Ishikawa (cell line): ENCODE data around the gene APOC1.

Source experiments
- CEBPB ChIP-seq: IDR thresholded peaks from 2 replicates; pipeline ENCODE4 v1.6.1; 2012
- CREB1 ChIP-seq: IDR thresholded peaks from 2 replicates; pipeline ENCODE4 v1.6.1; 2012; ENCODE audit warnings: low read depth
- EGR1 ChIP-seq: IDR thresholded peaks from 2 replicates; pipeline ENCODE4 v1.6.1; 2012
- EP300 ChIP-seq: IDR thresholded peaks from 2 replicates; pipeline ENCODE4 v1.6.1; 2012; ENCODE audit warnings: borderline replicate concordance
- FOXM1 ChIP-seq: IDR thresholded peaks from 2 replicates; pipeline ENCODE4 v1.6.1; 2012; ENCODE audit warnings: low read depth, borderline replicate concordance
- MAX ChIP-seq: IDR thresholded peaks from 2 replicates; pipeline ENCODE4 v1.6.1; 2012
- RAD21 ChIP-seq: IDR thresholded peaks from 2 replicates; pipeline ENCODE4 v1.6.1; 2012; ENCODE audit warnings: low read depth
- REST ChIP-seq: IDR thresholded peaks from 2 replicates; pipeline ENCODE4 v1.6.1; 2012; ENCODE audit warnings: low read depth, mild to moderate bottlenecking
- TAF1 ChIP-seq: IDR thresholded peaks from 2 replicates; pipeline ENCODE4 v1.6.1; 2012; ENCODE audit warnings: low read depth, mild to moderate bottlenecking
- TCF12 ChIP-seq: IDR thresholded peaks from 2 replicates; pipeline ENCODE4 v1.6.1; 2012; ENCODE audit warnings: low read depth
- USF1 ChIP-seq: IDR thresholded peaks from 2 replicates; pipeline ENCODE4 v1.6.1; 2012
- YY1 ChIP-seq: IDR thresholded peaks from 2 replicates; pipeline ENCODE4 v1.6.1; 2012; ENCODE audit warnings: low read depth
- ZBTB7A ChIP-seq: IDR thresholded peaks from 2 replicates; pipeline ENCODE4 v1.6.1; 2012; ENCODE audit warnings: low read depth

- TF ChIP-seq MAX (no peak), RAD21 (no peak), TCF12 (no peak), CEBPB (no peak), EP300 (no peak), REST (no peak), EGR1 (no peak), ZBTB7A (no peak), TAF1 (no peak), YY1 (no peak), CREB1 (no peak), USF1 (no peak), FOXM1 (no peak)
Measured at GRCh38 chr19:44872661-44873060, 41.7 kb upstream of the APOC1 start.
